Adipocyte (in vitro differentiated cells): Measurements from ENCODE around the gene OVCA2.

Source experiments
- DNase-seq: peaks from one replicate; pipeline ENCODE4 v3.0.0-alpha.2; 2015; ENCODE audit warnings: low read depth
- H3K27me3 ChIP-seq: replicated peaks from 2 replicates; pipeline ENCODE4 v1.7.0; 2013; ENCODE audit warnings: mild to moderate bottlenecking, low read length, moderate library complexity; ENCODE audit not compliant: control insufficient read depth, insufficient read depth
- H3K36me3 ChIP-seq: 2 replicates; pipeline ENCODE4 v1.7.0; 2013; ENCODE audit warnings: low read length, mild to moderate bottlenecking, moderate library complexity; ENCODE audit not compliant: control insufficient read depth, insufficient read depth, severe bottlenecking
- H3K4me1 ChIP-seq: 2 replicates; pipeline ENCODE4 v1.7.0; 2013; ENCODE audit warnings: mild to moderate bottlenecking, low read length, moderate library complexity; ENCODE audit not compliant: control insufficient read depth, insufficient read depth
- H3K4me3 ChIP-seq: 2 replicates; pipeline ENCODE4 v1.7.0; 2013; ENCODE audit warnings: mild to moderate bottlenecking, low read length, moderate library complexity
- H3K9ac ChIP-seq: 2 replicates; pipeline ENCODE4 v1.7.0; 2013; ENCODE audit warnings: mild to moderate bottlenecking, low read length, moderate library complexity
- H3K9me3 ChIP-seq: 2 replicates; pipeline ENCODE4 v1.7.0; 2013; ENCODE audit warnings: mild to moderate bottlenecking, low read length, moderate library complexity; ENCODE audit not compliant: control insufficient read depth

The OVCA2 gene

GRCh38 chr17:2064520-2064971 lies 22.7 kb downstream of the OVCA2 start:
- no peak for DNase-seq
- Histone ChIP-seq H3K9me3 (no peaks in the 10 kb centered on the region), H3K27me3 (no peaks in the 10 kb centered on the region), H3K36me3 (no peaks in the 10 kb centered on the region), H3K4me1 (peaks cover 95% of the 10 kb centered on the region), H3K4me3 (no peak overlapping the region), H3K9ac (peak overlapping the region; percentile 91)

GRCh38 chr17:2064980-2065785 lies 23.4 kb downstream of the OVCA2 start:
- Histone ChIP-seq H3K27me3 (no peaks in the 10 kb centered on the region), H3K9ac (peak overlapping the region; percentile 91), H3K4me1 (peaks cover 88% of the 10 kb centered on the region), H3K36me3 (no peaks in the 10 kb centered on the region), H3K4me3 (no peak overlapping the region), H3K9me3 (no peaks in the 10 kb centered on the region)
- peak; percentile 48 for DNase-seq

DNA sequence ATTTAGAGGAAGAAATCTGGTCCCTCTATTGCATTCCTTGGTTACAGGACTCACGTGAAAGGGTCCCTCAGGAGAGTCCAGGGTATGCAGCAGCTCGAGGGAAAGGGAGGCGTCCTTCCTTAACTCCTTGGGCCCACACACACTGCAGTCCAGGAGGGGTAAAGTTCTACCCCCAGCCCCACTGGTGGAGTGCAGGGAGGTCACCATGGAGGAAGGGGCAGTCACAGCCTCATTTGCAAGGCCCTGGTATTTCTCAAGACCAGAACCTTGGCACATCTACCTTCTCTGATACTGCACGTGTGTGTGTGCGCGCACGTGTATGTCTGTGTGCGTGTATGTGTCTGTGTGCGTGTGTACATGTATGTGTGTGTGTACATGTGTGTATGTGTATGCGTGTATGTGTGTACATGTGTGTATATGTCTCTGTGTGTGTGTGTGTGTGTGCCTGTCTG lies 24.2 kb downstream of the OVCA2 start:
- Histone ChIP-seq H3K9me3 (no peaks in the 10 kb centered on the region), H3K27me3 (no peaks in the 10 kb centered on the region), H3K4me3 (no peak overlapping the region), H3K9ac (peak overlapping the region; percentile 91), H3K4me1 (peaks cover 81% of the 10 kb centered on the region), H3K36me3 (peaks cover 2% of the 10 kb centered on the region)
- no peak for DNase-seq

DNA sequence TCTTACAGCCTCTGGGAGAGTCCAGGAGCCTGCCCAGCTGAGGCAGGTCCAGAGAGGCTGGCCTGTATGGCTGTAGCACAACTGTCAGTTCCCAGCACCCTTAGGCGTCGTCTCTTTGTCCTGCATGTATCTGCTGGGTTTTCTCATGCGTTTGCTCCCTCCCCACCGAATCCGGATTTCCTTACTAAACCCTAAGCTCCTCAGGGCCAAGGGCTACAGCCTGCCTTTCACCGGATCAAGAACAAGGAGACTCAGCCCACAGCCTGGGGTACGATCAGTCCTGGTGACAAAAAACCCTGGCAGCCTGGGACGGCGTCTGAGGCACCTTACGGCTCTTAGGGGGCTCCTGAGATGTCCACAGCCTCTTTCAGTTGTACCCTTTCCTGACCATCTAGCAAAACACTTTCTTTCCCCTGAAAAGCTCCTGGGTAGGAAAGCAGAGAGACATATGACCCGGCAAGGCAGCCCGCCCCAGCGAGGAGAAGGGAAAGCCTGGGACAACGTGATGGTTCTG lies 25.3 kb downstream of the OVCA2 start:
- Histone ChIP-seq H3K9ac (peak overlapping the region; percentile 91), H3K36me3 (peaks cover 13% of the 10 kb centered on the region), H3K9me3 (no peaks in the 10 kb centered on the region), H3K4me1 (peaks cover 69% of the 10 kb centered on the region), H3K4me3 (no peak overlapping the region), H3K27me3 (no peaks in the 10 kb centered on the region)
- no peak for DNase-seq

- no peak overlapping the region for H3K4me3 ChIP-seq
- peaks cover 64% of the 10 kb centered on the region for H3K4me1 ChIP-seq
- H3K9me3 ChIP-seq = no peaks in the 10 kb centered on the region
- DNase-seq = no peak
- H3K9ac ChIP-seq = peak overlapping the region; percentile 91
- no peaks in the 10 kb centered on the region for H3K27me3 ChIP-seq
- peaks cover 16% of the 10 kb centered on the region for H3K36me3 ChIP-seq
These were observed 25.8 kb downstream of the OVCA2 start for GRCh38 chr17:2067608-2068024.

GRCh38 chr17:2068031-2068518 lies 26.3 kb downstream of the OVCA2 start:
- Histone ChIP-seq H3K27me3 (no peaks in the 10 kb centered on the region), H3K4me1 (peaks cover 60% of the 10 kb centered on the region), H3K36me3 (peaks cover 16% of the 10 kb centered on the region), H3K4me3 (no peak overlapping the region), H3K9ac (peak overlapping the region; percentile 91), H3K9me3 (no peaks in the 10 kb centered on the region)
- peak; percentile 59 for DNase-seq

DNA sequence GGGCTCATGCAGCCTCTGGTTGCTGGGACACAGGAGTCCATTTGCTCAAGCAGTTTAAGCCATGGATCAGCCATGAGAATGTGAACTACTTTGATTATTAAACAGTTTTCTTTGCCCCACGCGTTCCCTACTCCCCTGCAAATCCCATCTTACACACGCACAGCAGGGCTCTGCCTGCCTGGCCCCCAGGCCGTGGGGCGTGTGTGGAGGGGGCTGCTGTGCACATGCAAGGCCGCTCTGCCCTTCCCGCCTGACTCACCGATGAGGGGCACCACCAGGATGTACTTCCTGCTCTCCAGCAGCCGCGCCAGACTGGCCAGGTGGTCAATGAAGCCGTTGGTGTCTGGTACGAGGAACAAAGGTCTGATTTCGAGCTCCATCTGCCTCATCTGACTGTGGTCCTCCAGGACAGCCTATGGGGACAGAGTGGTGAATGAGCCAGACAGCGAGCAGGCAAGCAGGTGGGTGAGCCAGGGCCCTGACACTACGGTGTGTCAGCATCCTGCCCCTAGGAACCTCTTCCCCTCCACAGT lies 26.8 kb downstream of the OVCA2 start:
- H3K27me3 ChIP-seq = no peaks in the 10 kb centered on the region
- no peaks in the 10 kb centered on the region for H3K9me3 ChIP-seq
- peak overlapping the region; percentile 91 for H3K9ac ChIP-seq
- H3K4me3 ChIP-seq = no peak overlapping the region
- peaks cover 16% of the 10 kb centered on the region for H3K36me3 ChIP-seq
- DNase-seq = no peak
- peaks cover 54% of the 10 kb centered on the region for H3K4me1 ChIP-seq

DNA sequence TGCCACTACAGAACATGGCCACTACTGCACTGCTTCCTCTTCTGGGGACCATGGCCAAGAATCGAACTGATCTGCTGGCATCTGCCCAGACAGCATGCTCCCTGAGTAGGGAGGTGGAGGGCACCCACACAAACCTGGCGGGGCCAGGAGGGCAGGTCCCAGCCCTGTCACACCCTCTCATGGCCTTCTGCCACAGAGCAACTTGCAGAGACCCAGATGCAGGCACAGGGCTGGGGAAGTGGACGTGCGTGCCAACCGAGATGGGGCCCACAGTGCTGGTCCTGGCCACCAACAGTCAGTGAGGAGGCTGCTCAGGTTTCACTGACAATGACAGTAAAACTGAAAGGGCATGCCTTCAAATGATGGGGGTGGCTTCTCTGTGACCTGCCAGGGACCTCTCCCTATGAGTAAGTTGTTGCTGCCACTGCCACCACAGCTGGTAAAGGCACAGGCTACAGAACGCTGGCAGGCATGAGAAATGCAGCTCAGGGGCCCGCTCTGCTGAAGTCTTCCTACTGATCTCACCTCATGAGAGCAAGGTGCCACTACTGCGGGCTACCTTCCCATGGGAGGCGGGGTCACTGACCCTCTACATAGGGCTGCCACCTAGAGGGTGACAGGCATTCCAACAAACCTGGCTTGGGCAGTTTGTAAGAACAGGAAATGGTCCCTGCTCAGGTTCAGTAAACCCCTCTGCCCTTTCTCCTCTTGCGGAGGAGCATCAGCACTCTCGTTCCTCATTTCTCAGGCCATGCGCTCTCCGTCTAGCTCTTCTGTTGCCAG lies 28.6 kb downstream of the OVCA2 start:
- Histone ChIP-seq H3K4me3 (no peak overlapping the region), H3K27me3 (no peaks in the 10 kb centered on the region), H3K36me3 (peaks cover 23% of the 10 kb centered on the region), H3K9me3 (no peaks in the 10 kb centered on the region), H3K4me1 (peaks cover 38% of the 10 kb centered on the region), H3K9ac (no peak overlapping the region)
- DNase-seq = no peak

- Histone ChIP-seq H3K27me3 (no peaks in the 10 kb centered on the region), H3K4me3 (no peak overlapping the region), H3K4me1 (peaks cover 38% of the 10 kb centered on the region), H3K9ac (no peak overlapping the region), H3K9me3 (no peaks in the 10 kb centered on the region), H3K36me3 (peaks cover 23% of the 10 kb centered on the region)
- no peak for DNase-seq
These were observed 29.2 kb downstream of the OVCA2 start for GRCh38 chr17:2071024-2071385.

DNA sequence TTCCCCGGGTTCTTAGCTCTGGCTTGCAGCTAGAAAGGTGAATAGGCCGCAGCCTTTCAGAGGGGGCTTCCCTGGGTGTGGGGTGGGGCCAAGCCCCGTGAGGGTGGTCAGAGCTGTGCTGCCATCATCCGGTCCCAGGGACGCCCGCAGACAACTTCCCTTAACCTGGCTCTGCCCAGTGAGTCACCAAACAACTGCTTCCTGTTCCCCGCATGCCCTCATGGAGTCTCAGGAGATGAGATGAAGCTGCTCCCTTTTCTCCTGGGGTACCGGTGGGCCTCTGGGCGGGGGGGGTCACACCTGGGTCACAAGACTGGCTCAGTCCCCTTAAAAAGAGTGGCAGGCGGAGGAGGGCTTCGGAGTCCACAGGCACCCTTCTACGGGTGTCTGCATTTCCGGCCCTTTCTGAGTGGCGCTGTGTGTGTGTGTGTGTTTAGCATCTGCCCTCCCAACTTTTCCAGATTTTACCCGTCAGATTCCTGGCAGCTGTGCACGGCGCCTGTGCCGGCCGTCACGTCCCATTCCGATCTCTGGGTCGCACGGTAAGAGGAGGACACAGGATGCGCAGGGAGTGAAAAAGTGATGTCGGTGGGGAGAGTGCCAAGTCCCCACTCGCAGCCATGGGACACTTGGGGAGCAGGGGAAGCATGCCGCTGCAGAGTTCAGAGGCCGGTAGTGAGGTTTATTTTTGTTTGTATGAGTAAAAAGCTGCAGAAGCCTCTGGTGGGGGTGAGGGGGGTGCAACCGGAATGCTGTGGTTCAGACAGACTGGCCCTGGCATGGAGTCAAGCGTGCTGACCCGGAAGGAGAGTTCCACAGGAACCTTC lies 29.8 kb downstream of the OVCA2 start:
- Histone ChIP-seq H3K9me3 (no peaks in the 10 kb centered on the region), H3K36me3 (peaks cover 23% of the 10 kb centered on the region), H3K27me3 (no peaks in the 10 kb centered on the region), H3K9ac (no peak overlapping the region), H3K4me1 (peaks cover 40% of the 10 kb centered on the region), H3K4me3 (no peak overlapping the region)
- no peak for DNase-seq
